ENCODE data around the gene DTX1. TPM values are rescaled to one million over a fixed set of nuclear protein-coding genes. Genes with fewer than 3 reads are reported as not detected.

The DTX1 gene
- total RNA-seq, 1 experiment from 2014 or later: 227 TPM

DNA sequence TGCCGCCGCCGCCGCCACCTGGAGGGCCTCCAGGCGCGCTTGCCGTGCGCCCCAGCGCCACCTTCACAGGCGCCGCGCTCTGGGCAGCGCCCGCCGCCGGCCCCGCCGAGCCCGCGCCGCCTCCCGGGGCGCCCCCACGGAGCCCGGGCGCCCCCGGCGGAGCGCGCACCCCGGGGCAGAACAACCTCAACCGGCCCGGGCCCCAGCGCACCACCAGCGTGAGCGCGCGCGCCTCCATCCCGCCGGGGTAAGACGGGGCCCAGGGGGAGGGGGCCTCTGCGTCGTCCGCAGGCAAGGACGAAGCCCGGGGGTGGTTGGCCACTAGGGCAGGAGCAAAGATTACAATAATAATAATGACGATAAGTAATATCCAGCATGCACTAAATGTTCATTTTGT, 21.3 kb downstream of the DTX1 start:
- Histone ChIP-seq H3K9me3 (ENCODE audit: low read length) (no peaks in the 10 kb centered on the region), H3K4me2 (ENCODE audit: low read depth, low read length, poor library complexity, severe bottlenecking) (peak overlapping the region; percentile 53), H3K4me1 (ENCODE audit: low read length) (peaks cover 95% of the 10 kb centered on the region), H3K79me2 (ENCODE audit: low read length) (peaks cover 52% of the 10 kb centered on the region), H4K20me1 (ENCODE audit: insufficient read depth, low read depth, low read length) (no peaks in the 10 kb centered on the region), H3K36me3 (ENCODE audit: insufficient read depth, low read length) (peaks cover 29% of the 10 kb centered on the region), H3K4me3 (ENCODE audit: low read length) (no peak overlapping the region), H3K9ac (ENCODE audit: low read length) (peak overlapping the region; percentile 62), H2AFZ (ENCODE audit: low read length) (no peak overlapping the region), H3K27ac (ENCODE audit: low read length) (peak overlapping the region; percentile 99), H3K9me2 (replicated peaks; ENCODE audit: insufficient read depth, low read length) (no peaks in the 10 kb centered on the region), H3K27me3 (ENCODE audit: low read length) (no peaks in the 10 kb centered on the region)
- no peak for DNase-seq

DNA sequence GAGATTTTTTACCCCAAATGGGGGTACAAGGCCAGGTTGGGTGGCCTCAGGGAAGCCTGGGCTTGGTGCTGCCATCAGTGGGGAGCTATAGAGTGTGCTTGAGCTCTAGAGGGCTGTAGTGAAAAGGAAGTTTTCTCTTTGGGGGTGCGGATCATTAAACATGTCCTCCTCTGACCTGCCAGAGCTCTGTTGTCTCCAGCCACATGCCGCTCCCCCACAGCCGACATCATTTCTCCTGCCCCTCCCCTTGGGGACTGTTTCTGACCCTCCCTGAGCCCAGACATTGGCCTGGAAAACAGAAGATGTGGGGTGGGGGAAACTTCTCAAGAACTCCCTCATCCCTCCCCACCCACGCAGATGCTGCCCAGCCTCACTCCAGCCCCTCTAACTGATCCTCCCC, 25.3 kb downstream of the DTX1 start:
- H3K9me3 ChIP-seq (ENCODE audit: low read length): no peaks in the 10 kb centered on the region
- no peaks in the 10 kb centered on the region for H3K27me3 ChIP-seq (ENCODE audit: low read length)
- no peak for DNase-seq
- H3K79me2 ChIP-seq (ENCODE audit: low read length): peaks cover 58% of the 10 kb centered on the region
- H3K36me3 ChIP-seq (ENCODE audit: insufficient read depth, low read length): peaks cover 60% of the 10 kb centered on the region
- H3K27ac ChIP-seq (ENCODE audit: low read length): peak overlapping the region; percentile 93
- H4K20me1 ChIP-seq (ENCODE audit: insufficient read depth, low read depth, low read length): no peaks in the 10 kb centered on the region
- H3K9ac ChIP-seq (ENCODE audit: low read length): no peak overlapping the region
- no peak overlapping the region for H2AFZ ChIP-seq (ENCODE audit: low read length)
- no peak overlapping the region for H3K4me3 ChIP-seq (ENCODE audit: low read length)
- peaks cover 95% of the 10 kb centered on the region for H3K4me1 ChIP-seq (ENCODE audit: low read length)
- no peak overlapping the region for H3K4me2 ChIP-seq (ENCODE audit: low read depth, low read length, poor library complexity, severe bottlenecking)
- H3K9me2 ChIP-seq (replicated peaks; ENCODE audit: insufficient read depth, low read length): no peaks in the 10 kb centered on the region

DNA sequence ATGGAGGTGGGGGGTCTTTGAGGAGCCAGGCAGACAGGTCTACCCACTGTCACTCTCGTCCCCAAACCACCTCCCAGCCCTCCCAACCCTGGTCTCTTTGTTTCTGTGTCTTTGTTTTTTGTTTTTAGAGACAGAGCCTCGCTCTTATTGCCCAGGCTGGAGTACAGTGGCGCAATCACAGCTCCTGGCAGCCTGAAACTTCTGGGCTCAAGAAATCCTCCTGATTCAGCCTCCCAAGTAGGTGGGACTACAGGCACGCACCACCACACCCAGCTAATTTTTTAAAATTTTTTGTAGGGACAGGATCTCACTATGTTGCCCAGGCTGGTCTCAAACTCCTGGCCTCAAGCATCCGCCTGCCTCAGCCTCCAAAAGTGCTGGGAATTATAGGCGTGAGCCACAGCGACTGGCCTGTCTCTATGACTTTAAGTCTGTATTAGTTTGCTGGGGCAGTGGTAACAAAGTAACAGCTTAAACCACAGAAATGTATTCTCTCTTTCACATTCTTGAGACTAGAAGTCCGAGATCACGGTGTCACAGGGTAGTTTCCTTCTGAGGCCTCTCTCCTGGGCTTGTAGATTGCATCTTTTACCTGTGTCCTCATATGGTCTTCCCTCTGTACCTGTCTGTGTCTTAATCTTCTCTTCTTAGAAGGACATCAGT, 26.1 kb downstream of the DTX1 start:
- Histone ChIP-seq H4K20me1 (ENCODE audit: insufficient read depth, low read depth, low read length) (peaks cover 3% of the 10 kb centered on the region; the same call in 1 of the 2 replicates), H3K4me1 (ENCODE audit: low read length) (peaks cover 95% of the 10 kb centered on the region), H2AFZ (ENCODE audit: low read length) (no peak overlapping the region), H3K27me3 (ENCODE audit: low read length) (no peaks in the 10 kb centered on the region), H3K36me3 (ENCODE audit: insufficient read depth, low read length) (peaks cover 66% of the 10 kb centered on the region), H3K9me3 (ENCODE audit: low read length) (no peaks in the 10 kb centered on the region), H3K79me2 (ENCODE audit: low read length) (peaks cover 59% of the 10 kb centered on the region), H3K4me2 (ENCODE audit: low read depth, low read length, poor library complexity, severe bottlenecking) (no peak overlapping the region), H3K4me3 (ENCODE audit: low read length) (no peak overlapping the region), H3K9me2 (replicated peaks; ENCODE audit: insufficient read depth, low read length) (no peaks in the 10 kb centered on the region), H3K9ac (ENCODE audit: low read length) (no peak overlapping the region), H3K27ac (ENCODE audit: low read length) (peak overlapping the region; percentile 93)
- DNase-seq: no peak

DNA sequence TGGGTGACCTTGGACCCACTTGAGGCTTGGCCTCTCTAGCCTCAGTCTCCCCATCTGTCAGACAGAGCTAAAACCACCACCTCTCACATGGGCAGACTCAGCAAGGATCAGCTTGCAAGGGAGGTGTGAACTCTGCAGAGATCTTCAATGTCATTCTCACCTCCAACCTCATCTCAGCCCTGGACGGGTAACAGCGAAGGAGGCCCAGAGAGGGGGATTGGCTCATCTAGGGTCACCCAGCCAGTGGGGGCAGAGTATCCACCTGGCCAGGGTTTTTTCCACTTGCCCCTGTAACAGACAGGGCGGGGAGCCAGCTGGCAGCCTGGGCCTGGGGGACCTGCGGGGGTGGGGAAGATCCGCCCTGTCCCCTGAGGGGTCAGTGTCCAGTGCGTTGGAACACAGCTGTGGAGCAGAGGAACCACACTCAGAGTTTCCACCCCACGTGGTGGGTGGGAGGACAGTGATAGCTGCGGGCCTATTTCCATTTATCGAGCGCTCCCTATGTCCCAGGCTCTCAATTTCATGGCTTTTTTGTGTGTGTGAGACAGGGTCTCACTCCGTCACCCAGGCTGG, 27.4 kb downstream of the DTX1 start:
- Histone ChIP-seq H2AFZ (ENCODE audit: low read length) (no peak overlapping the region), H3K9ac (ENCODE audit: low read length) (peak overlapping the region; percentile 16; the same call in 1 of the 2 replicates), H3K27ac (ENCODE audit: low read length) (peak overlapping the region; percentile 93), H3K4me3 (ENCODE audit: low read length) (no peak overlapping the region), H3K9me2 (replicated peaks; ENCODE audit: insufficient read depth, low read length) (no peaks in the 10 kb centered on the region), H4K20me1 (ENCODE audit: insufficient read depth, low read depth, low read length) (peaks cover 13% of the 10 kb centered on the region), H3K9me3 (ENCODE audit: low read length) (no peaks in the 10 kb centered on the region), H3K4me2 (ENCODE audit: low read depth, low read length, poor library complexity, severe bottlenecking) (no peak overlapping the region), H3K36me3 (ENCODE audit: insufficient read depth, low read length) (peaks cover 74% of the 10 kb centered on the region), H3K4me1 (ENCODE audit: low read length) (peaks cover 89% of the 10 kb centered on the region), H3K79me2 (ENCODE audit: low read length) (peaks cover 62% of the 10 kb centered on the region), H3K27me3 (ENCODE audit: low read length) (no peaks in the 10 kb centered on the region)
- no peak for DNase-seq

DNA sequence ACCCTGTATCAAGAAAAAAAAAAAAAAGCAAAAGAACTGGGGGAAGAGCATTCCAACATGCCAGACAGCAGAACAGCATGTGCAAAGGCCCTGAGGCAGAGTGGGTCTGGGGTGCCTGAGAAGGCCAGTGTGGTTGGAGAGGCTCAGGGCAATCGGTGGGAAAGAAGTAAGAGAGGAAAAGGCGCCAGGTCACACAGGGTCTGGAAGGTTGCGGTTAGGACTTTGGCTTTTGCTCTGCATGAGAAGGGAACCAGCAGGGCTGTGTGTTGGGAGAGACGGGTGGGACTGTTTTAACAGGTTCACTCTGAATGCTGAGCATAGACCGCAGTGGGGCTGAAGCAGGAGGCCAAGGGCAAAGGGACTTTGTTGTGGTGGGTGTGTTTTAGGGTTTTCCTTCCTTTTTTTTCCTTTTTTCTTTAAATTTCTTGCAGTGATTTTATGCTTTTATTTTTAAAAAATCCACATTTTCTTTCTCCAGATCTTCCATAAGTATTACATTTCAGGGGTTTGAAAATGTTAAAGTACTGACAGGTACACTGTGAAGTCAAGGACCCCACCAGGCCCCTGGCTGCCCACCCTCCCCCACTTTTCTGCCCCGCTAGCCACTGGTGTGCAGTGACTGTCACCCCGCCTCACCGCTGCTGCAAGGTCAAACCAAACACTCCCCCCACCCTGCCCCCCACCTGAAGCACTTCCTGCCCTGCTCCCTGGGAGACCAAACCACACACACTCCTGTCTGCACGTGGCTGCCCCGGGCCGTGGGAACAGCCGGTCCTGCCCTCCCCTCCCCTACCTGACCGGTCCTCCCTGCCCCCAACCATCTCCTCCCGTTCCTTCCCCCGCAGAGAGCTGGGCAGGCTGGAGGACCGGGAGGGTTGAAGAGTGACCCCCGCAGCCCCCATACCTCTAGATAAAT, 30.0 kb downstream of the DTX1 start:
- Histone ChIP-seq H3K9ac (ENCODE audit: low read length) (peak overlapping the region; percentile 56), H3K4me2 (ENCODE audit: low read depth, low read length, poor library complexity, severe bottlenecking) (peak overlapping the region; percentile 27)

DNA sequence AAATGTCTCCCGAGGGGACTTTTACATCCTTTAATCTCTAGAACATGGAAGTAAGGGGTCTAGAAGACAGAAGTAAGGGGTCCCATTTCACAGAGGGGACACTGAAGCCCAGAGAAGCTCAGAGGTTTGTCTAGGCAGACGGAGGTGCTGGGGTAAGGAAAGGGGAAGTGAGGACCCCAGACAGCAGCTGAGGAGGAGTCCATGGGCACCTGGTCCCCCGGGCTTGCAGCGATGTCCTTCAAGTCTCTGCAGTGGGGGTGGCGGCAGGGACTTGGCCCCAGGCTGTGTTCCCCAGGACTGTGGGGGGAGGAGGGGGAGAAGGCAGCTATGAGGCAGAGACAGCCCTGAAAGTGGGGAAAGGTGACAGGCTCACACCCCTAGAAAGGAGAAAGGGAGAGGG, 30.7 kb downstream of the DTX1 start:
- H3K4me3 ChIP-seq (ENCODE audit: low read length): no peak overlapping the region
- no peak for DNase-seq
- peaks cover 77% of the 10 kb centered on the region for H3K4me1 ChIP-seq (ENCODE audit: low read length)
- no peaks in the 10 kb centered on the region for H3K27me3 ChIP-seq (ENCODE audit: low read length)
- peaks cover 74% of the 10 kb centered on the region for H3K36me3 ChIP-seq (ENCODE audit: insufficient read depth, low read length)
- no peak overlapping the region for H2AFZ ChIP-seq (ENCODE audit: low read length)
- peaks cover 40% of the 10 kb centered on the region for H3K79me2 ChIP-seq (ENCODE audit: low read length)
- H3K4me2 ChIP-seq (ENCODE audit: low read depth, low read length, poor library complexity, severe bottlenecking): peak overlapping the region; percentile 21
- peaks cover 25% of the 10 kb centered on the region for H4K20me1 ChIP-seq (ENCODE audit: insufficient read depth, low read depth, low read length)
- peak overlapping the region; percentile 56 for H3K9ac ChIP-seq (ENCODE audit: low read length)
- H3K9me3 ChIP-seq (ENCODE audit: low read length): no peaks in the 10 kb centered on the region
- H3K9me2 ChIP-seq (replicated peaks; ENCODE audit: insufficient read depth, low read length): no peaks in the 10 kb centered on the region
- peak overlapping the region; percentile 93 for H3K27ac ChIP-seq (ENCODE audit: low read length)

More for the DNA sequence above, 30.0 kb downstream of the DTX1 start:
- no peaks in the 10 kb centered on the region for H3K9me2 ChIP-seq (replicated peaks; ENCODE audit: insufficient read depth, low read length)
- H3K4me3 ChIP-seq (ENCODE audit: low read length): no peak overlapping the region
- H4K20me1 ChIP-seq (ENCODE audit: insufficient read depth, low read depth, low read length): peaks cover 25% of the 10 kb centered on the region
- no peaks in the 10 kb centered on the region for H3K9me3 ChIP-seq (ENCODE audit: low read length)
- peaks cover 75% of the 10 kb centered on the region for H3K4me1 ChIP-seq (ENCODE audit: low read length)
- no peak for DNase-seq
- peak overlapping the region; percentile 93 for H3K27ac ChIP-seq (ENCODE audit: low read length)
- H2AFZ ChIP-seq (ENCODE audit: low read length): no peak overlapping the region
- H3K79me2 ChIP-seq (ENCODE audit: low read length): peaks cover 45% of the 10 kb centered on the region
- no peaks in the 10 kb centered on the region for H3K27me3 ChIP-seq (ENCODE audit: low read length)
- peaks cover 70% of the 10 kb centered on the region for H3K36me3 ChIP-seq (ENCODE audit: insufficient read depth, low read length)

DNA sequence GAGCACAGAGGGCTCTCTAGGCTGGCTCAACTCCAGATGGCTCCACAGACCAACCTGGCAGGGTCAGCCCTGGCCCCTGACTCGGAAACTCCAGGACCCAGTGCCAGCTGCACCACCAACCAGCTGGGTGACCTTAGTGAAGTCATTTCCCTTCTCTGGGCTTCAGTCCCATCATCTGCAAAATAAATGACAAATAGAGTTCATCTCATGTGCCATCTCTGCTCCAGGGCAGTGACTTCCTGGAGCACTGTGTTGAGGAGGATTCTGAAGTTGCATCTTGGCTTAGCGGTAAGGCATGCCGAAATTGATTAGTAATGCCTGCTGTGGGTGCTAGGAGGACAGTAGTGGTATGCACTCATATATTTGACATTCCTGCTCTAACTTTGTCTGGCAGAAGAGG, 31.5 kb downstream of the DTX1 start:
- Histone ChIP-seq H4K20me1 (ENCODE audit: insufficient read depth, low read depth, low read length) (peaks cover 29% of the 10 kb centered on the region), H3K4me2 (ENCODE audit: low read depth, low read length, poor library complexity, severe bottlenecking) (no peak overlapping the region), H3K9ac (ENCODE audit: low read length) (0 out of 2 replicates have a peak overlapping the region, but pooled peaks have one; percentile 56), H3K4me3 (ENCODE audit: low read length) (no peak overlapping the region), H3K9me3 (ENCODE audit: low read length) (no peaks in the 10 kb centered on the region), H3K36me3 (ENCODE audit: insufficient read depth, low read length) (peaks cover 76% of the 10 kb centered on the region), H3K79me2 (ENCODE audit: low read length) (peaks cover 40% of the 10 kb centered on the region), H2AFZ (ENCODE audit: low read length) (no peak overlapping the region), H3K27ac (ENCODE audit: low read length) (peak overlapping the region; percentile 93), H3K27me3 (ENCODE audit: low read length) (no peaks in the 10 kb centered on the region), H3K9me2 (replicated peaks; ENCODE audit: insufficient read depth, low read length) (no peaks in the 10 kb centered on the region), H3K4me1 (ENCODE audit: low read length) (peaks cover 77% of the 10 kb centered on the region)
- DNase-seq: peak; percentile 43
